Thyroid gland (tissue), 4 donors: ENCODE measurements around the gene CACNA1D. TPM values are rescaled to one million over a fixed set of nuclear protein-coding genes. Genes with fewer than 3 reads are reported as not detected.

Source experiments
- DNase-seq, 2 donors: peaks; one replicate each; pipeline ENCODE4 v3.0.0-alpha.2; 2019
- H3K27ac ChIP-seq, 3 donors: fragments of 200-600 bp; sonication (generic); 1 replicate in 2 of 3; 2 replicates in 1 of 3; pipeline ENCODE4 v1.5.1; 2016 to 2019; ENCODE audit warnings: mild to moderate bottlenecking in 1 of 3, moderate library complexity in 1 of 3
- H3K27me3 ChIP-seq: fragments of 200-600 bp; sonication (generic); one replicate; pipeline ENCODE4 v1.5.1; 2019
- H3K36me3 ChIP-seq, 2 donors: fragments of 200-600 bp; sonication (generic); one replicate each; pipeline ENCODE4 v1.5.1; 2016 to 2019
- H3K4me1 ChIP-seq, 2 donors: fragments of 200-600 bp; sonication (generic); one replicate each; pipeline ENCODE4 v1.5.1; 2017 to 2019
- H3K4me3 ChIP-seq, 3 donors: fragments of 200-600 bp; sonication (generic); replicated peaks in 1 of 3; 1 replicate in 2 of 3; 2 replicates in 1 of 3; pipeline ENCODE4 v1.5.1; 2016; ENCODE audit warnings: mild to moderate bottlenecking in 1 of 3
- H3K9me3 ChIP-seq: fragments of 200-600 bp; sonication (generic); one replicate; pipeline ENCODE4 v1.5.1; 2017
- CTCF ChIP-seq, 6 experiments: fragments of 200-600 bp in 3 of 6; fragments of 450-650 bp in 3 of 6; sonication (generic) in 3 of 6; IDR thresholded peaks; one replicate each; pipeline ENCODE4 v1.5.1; 2016 to 2019; ENCODE audit warnings: antibody characterized with exemption in 6 of 6, mild to moderate bottlenecking in 2 of 6, inconsistent platforms in 1 of 6, moderate library complexity in 1 of 6
- POLR2A ChIP-seq, 2 donors: fragments of 450-650 bp; IDR thresholded peaks; one replicate each; pipeline ENCODE4 v1.6.1; 2017; ENCODE audit warnings: antibody characterized with exemption in 2 of 2, mild to moderate bottlenecking in 2 of 2, moderate library complexity in 1 of 2
- WGBS, 2 donors: methylation state at CpG; one replicate each; pipeline ENCODE4 v1.1.5; 2017; 5-methylcytosine and 5-hydroxymethylcytosine counted together
- intact Hi-C: fragments of 100-400 bp; cut with DNase I; formaldehyde crosslinking; loops from one replicate; pipeline ENCODE4 v1.15.1; 2023
- total RNA-seq, 4 donors: library from RNA; depleted of rRNA; stranded (reverse); fragments of >200 nt; gene quantifications; one replicate each; pipeline ENCODE4 v1.2.3, GENCODE V29; 2016

The CACNA1D gene
- total RNA-seq, 4 donors from 2014 or later = 7.1 to 46.1 (median 27.3) TPM

- Histone ChIP-seq H3K36me3 (no peaks in the 10 kb centered on the region), H3K27ac (no peak overlapping the region), H3K4me3 (no peak overlapping the region), H3K4me1 (no peaks in the 10 kb centered on the region), H3K9me3 (no peaks in the 10 kb centered on the region), H3K27me3 (no peaks in the 10 kb centered on the region)
- no peak for DNase-seq
- TF ChIP-seq POLR2A (IDR thresholded peaks at IDR 0.05) (no peak), CTCF (IDR thresholded peaks at IDR 0.05) (no peak)
- WGBS, 2 donors = 73 to 79% methylated on average over 9 to 10 of the region's 10 CpGs
- intact Hi-C loops = no loop called here
These were observed 329.7 kb downstream of the CACNA1D start for GRCh38 chr3:53823956-53824657.

GRCh38 chr3:53824795-53825194 lies 330.4 kb downstream of the CACNA1D start:
- H3K4me1 ChIP-seq = no peaks in the 10 kb centered on the region
- H3K4me3 ChIP-seq = no peak overlapping the region
- H3K27ac ChIP-seq = no peak overlapping the region
- H3K9me3 ChIP-seq = no peaks in the 10 kb centered on the region
- 65 to 82% methylated on average over 4 of the region's 4 CpGs for WGBS, 2 donors
- no peaks in the 10 kb centered on the region for H3K36me3 ChIP-seq
- DNase-seq = no peak
- no peaks in the 10 kb centered on the region for H3K27me3 ChIP-seq
- TF ChIP-seq POLR2A (IDR thresholded peaks at IDR 0.05) (no peak), CTCF (IDR thresholded peaks at IDR 0.05) (no peak)
- intact Hi-C loops = no loop called here

GRCh38 chr3:53826048-53826447 lies 331.6 kb downstream of the CACNA1D start:
- no peak for DNase-seq
- Histone ChIP-seq H3K4me3 (no peak overlapping the region), H3K4me1 (no peaks in the 10 kb centered on the region), H3K27ac (no peak overlapping the region), H3K9me3 (no peaks in the 10 kb centered on the region), H3K36me3 (no peaks in the 10 kb centered on the region), H3K27me3 (no peaks in the 10 kb centered on the region)
- TF ChIP-seq POLR2A (IDR thresholded peaks at IDR 0.05) (no peak), CTCF (IDR thresholded peaks at IDR 0.05) (no peak)
- intact Hi-C loops = no loop called here
- WGBS, 2 donors = 80 to 82% methylated on average over 1 of the region's 1 CpG

GRCh38 chr3:53828581-53828980 lies 334.2 kb downstream of the CACNA1D start:
- H3K4me3 ChIP-seq = no peak overlapping the region
- no peak for TF ChIP-seq CTCF (IDR thresholded peaks at IDR 0.05)
- DNase-seq = no peak
- H3K9me3 ChIP-seq = no peaks in the 10 kb centered on the region
- H3K4me1 ChIP-seq = no peaks in the 10 kb centered on the region
- no peak overlapping the region for H3K27ac ChIP-seq
- H3K36me3 ChIP-seq = no peaks in the 10 kb centered on the region
- WGBS, 2 donors = 76 to 91% methylated on average over 1 of the region's 1 CpG
- intact Hi-C loops = no loop called here
- no peaks in the 10 kb centered on the region for H3K27me3 ChIP-seq

GRCh38 chr3:53829605-53830004 lies 335.2 kb downstream of the CACNA1D start:
- H3K27ac ChIP-seq = no peak overlapping the region
- no peak overlapping the region for H3K4me3 ChIP-seq
- 83 to 85% methylated on average over 2 of the region's 2 CpGs for WGBS, 2 donors
- DNase-seq = no peak
- no peak for TF ChIP-seq CTCF (IDR thresholded peaks at IDR 0.05)
- TF ChIP-seq POLR2A (IDR thresholded peaks at IDR 0.05) = no peak
- no peaks in the 10 kb centered on the region for H3K4me1 ChIP-seq
- intact Hi-C loops = no loop called here
- H3K9me3 ChIP-seq = no peaks in the 10 kb centered on the region
- no peaks in the 10 kb centered on the region for H3K36me3 ChIP-seq
- no peaks in the 10 kb centered on the region for H3K27me3 ChIP-seq
